Measurements from ENCODE around the gene TIGIT.

- TF ChIP-seq CTCF (IDR thresholded peaks at IDR 0.05; ENCODE audit: insufficient read depth, low read length) (peak; percentile 33), POLR2AphosphoS5 (IDR thresholded peaks at IDR 0.05; ENCODE audit: low read depth) (no peak), REST (IDR thresholded peaks at IDR 0.05; ENCODE audit: insufficient replicate concordance, low read depth) (no peak), SPI1 (IDR thresholded peaks at IDR 0.05; ENCODE audit: borderline replicate concordance, low read depth) (no peak)
Observed at GRCh38 chr3:114336122-114336697, 42.4 kb downstream of the TIGIT start.

Data from HL-60 (cell line).